ENCODE data around the gene DNAJC7.
A peak's percentile ranks its signal among the peaks of the same experiment; 100 is the strongest.

The DNAJC7 gene

DNA sequence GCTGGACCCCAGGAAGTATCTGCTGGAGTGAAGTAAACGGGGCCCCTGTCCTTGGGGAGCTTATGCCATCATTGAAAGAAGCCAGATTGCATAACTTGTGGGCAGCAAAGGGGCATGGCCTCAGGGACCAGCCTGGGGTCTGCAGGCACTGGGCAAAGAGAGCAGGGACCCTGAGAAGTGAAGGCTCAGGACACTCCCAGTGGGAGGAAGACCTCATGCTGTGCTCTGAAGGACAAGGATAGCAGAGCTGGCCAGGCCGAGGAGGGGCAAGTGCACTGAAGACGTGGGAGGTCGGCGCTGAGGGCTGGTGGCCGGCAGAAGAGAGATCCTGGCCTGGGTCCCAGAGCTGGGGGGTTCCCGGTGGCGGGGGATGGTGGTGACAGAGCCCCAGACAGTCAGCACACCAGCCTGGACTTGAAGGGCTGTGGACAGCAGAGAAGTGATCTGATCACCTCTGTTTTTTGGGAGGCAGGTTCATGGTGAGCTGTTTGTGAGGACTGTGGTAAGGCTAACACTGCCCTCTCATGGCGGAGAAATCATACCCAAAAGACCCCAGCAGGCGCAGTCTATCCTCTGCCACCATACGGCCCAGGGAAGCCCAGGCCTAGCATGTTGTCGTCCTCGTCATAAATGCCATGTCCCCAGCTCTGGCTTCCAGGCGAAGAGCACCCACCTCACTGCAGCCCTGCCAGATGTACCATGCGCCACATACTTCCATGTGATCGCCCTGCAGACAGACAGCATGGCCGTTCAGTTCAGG is 57.7 kb downstream of the DNAJC7 start:
- DNase-seq (ENCODE audit: low read depth, low spot score): no peak
- peak overlapping the region; percentile 57 for H3K9ac ChIP-seq (ENCODE audit: insufficient read length, low read depth)
- H3K9me3 ChIP-seq (ENCODE audit: insufficient read depth, low read length): no peaks in the 10 kb centered on the region
- no peaks in the 10 kb centered on the region for H3K36me3 ChIP-seq (ENCODE audit: insufficient read depth, insufficient read length, low read length)
- no peak overlapping the region for H3K4me3 ChIP-seq (ENCODE audit: insufficient read length, low read depth)
- TF ChIP-seq ZNF274 (IDR thresholded peaks at IDR 0.05; ENCODE audit: low read depth, low read length) (no peak), YY1 (IDR thresholded peaks at IDR 0.05; ENCODE audit: insufficient read depth, insufficient read length) (no peak), SUZ12 (IDR thresholded peaks at IDR 0.05; ENCODE audit: extremely low read depth, insufficient read depth, insufficient read length) (no peak)
- H3K4me1 ChIP-seq (ENCODE audit: insufficient read depth, insufficient read length): peaks cover 18% of the 10 kb centered on the region
- no peaks in the 10 kb centered on the region for H3K27me3 ChIP-seq (ENCODE audit: insufficient read depth, insufficient read length)

- DNase-seq (ENCODE audit: low read depth, low spot score): no peak
- TF ChIP-seq SUZ12 (IDR thresholded peaks at IDR 0.05; ENCODE audit: extremely low read depth, insufficient read depth, insufficient read length) (no peak), ZNF274 (IDR thresholded peaks at IDR 0.05; ENCODE audit: low read depth, low read length) (no peak), YY1 (IDR thresholded peaks at IDR 0.05; ENCODE audit: insufficient read depth, insufficient read length) (no peak)
- H3K4me3 ChIP-seq (ENCODE audit: insufficient read length, low read depth): no peak overlapping the region
- H3K9me3 ChIP-seq (ENCODE audit: insufficient read depth, low read length): no peaks in the 10 kb centered on the region
- no peaks in the 10 kb centered on the region for H3K36me3 ChIP-seq (ENCODE audit: insufficient read depth, insufficient read length, low read length)
- H3K9ac ChIP-seq (ENCODE audit: insufficient read length, low read depth): no peak overlapping the region
- no peaks in the 10 kb centered on the region for H3K27me3 ChIP-seq (ENCODE audit: insufficient read depth, insufficient read length)
- peaks cover 18% of the 10 kb centered on the region for H3K4me1 ChIP-seq (ENCODE audit: insufficient read depth, insufficient read length)
Measured at GRCh38 chr17:41959030-41959335, 58.3 kb downstream of the DNAJC7 start.

DNA sequence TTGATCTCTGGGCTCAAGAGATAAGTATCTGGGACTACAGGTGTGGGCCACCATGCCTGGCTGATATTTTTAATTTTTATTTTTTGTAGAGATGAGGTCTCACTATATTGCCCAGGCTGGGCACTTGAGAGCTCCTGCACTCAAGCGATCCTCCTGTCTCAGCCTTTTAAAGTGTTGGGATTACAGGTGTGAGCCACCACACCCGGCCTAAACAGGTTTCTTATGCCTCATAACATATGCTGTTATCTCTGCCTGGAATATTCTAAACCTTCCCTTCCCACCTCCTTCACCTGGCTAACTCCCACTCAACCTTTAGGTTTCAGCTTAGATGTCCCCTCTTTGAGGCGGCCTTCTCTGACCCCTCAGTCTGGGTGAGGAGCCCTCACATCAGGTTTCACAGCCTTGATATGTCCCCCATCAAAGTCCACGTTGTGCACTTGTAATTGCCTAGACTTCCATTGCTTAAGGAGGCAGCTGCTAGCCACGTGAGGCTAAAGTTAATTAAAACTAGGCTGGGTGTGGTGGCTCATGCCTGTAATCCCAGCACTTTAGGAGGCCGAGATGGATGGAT is 59.3 kb downstream of the DNAJC7 start:
- Histone ChIP-seq H3K4me1 (ENCODE audit: insufficient read depth, insufficient read length) (peaks cover 18% of the 10 kb centered on the region), H3K4me3 (ENCODE audit: insufficient read length, low read depth) (no peak overlapping the region), H3K27me3 (ENCODE audit: insufficient read depth, insufficient read length) (no peaks in the 10 kb centered on the region), H3K36me3 (ENCODE audit: insufficient read depth, insufficient read length, low read length) (no peaks in the 10 kb centered on the region), H3K9ac (ENCODE audit: insufficient read length, low read depth) (no peak overlapping the region), H3K9me3 (ENCODE audit: insufficient read depth, low read length) (no peaks in the 10 kb centered on the region)
- no peak for TF ChIP-seq YY1 (IDR thresholded peaks at IDR 0.05; ENCODE audit: insufficient read depth, insufficient read length)
- no peak for TF ChIP-seq SUZ12 (IDR thresholded peaks at IDR 0.05; ENCODE audit: extremely low read depth, insufficient read depth, insufficient read length)
- TF ChIP-seq ZNF274 (IDR thresholded peaks at IDR 0.05; ENCODE audit: low read depth, low read length): no peak
- DNase-seq (ENCODE audit: low read depth, low spot score): no peak

DNA sequence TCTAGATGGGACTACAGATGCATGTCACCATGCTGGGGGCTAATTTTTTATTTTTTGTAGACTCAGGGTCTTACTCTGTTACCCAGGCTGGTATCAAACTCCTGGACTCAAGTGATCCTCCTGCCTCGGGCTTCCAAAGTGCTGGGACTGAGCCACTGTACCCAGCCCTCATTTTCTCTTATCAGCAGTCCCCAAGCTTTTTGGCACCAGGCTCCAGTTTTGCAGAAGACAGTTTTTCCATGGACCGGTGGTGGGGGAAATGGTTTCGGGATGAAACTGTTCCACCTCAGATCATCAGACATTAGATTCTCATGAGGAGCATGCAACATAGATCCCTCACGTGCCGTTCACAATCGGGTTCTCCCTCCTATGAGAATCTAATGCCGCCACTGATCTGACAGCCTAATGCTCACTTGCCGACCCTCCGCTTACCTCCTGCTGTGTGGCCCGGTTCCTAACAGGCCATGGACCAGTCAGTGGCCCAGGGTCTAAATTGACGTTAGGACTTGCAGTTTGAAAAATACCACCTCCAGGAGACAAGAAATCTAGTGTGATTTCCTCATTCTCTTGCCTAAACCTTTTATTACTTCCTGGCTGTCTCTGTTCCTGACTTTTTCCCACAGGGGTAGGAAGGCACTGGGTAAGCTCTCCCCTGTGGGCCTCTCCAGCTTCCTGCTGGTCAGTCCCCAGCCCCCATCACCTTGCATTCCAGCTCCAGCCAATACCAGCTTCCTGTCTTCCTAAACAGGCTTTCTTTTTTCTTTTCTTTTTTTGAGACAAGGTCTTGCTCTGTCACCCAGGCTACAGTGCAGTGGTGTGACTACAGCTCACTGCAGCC is 60.0 kb downstream of the DNAJC7 start:
- peak overlapping the region; percentile 39 for H3K9ac ChIP-seq (ENCODE audit: insufficient read length, low read depth)
- H3K9me3 ChIP-seq (ENCODE audit: insufficient read depth, low read length): no peaks in the 10 kb centered on the region
- peaks cover 18% of the 10 kb centered on the region for H3K4me1 ChIP-seq (ENCODE audit: insufficient read depth, insufficient read length)
- no peaks in the 10 kb centered on the region for H3K36me3 ChIP-seq (ENCODE audit: insufficient read depth, insufficient read length, low read length)
- DNase-seq (ENCODE audit: low read depth, low spot score): no peak
- no peaks in the 10 kb centered on the region for H3K27me3 ChIP-seq (ENCODE audit: insufficient read depth, insufficient read length)
- no peak overlapping the region for H3K4me3 ChIP-seq (ENCODE audit: insufficient read length, low read depth)
- TF ChIP-seq YY1 (IDR thresholded peaks at IDR 0.05; ENCODE audit: insufficient read depth, insufficient read length): no peak
- no peak for TF ChIP-seq SUZ12 (IDR thresholded peaks at IDR 0.05; ENCODE audit: extremely low read depth, insufficient read depth, insufficient read length)

DNA sequence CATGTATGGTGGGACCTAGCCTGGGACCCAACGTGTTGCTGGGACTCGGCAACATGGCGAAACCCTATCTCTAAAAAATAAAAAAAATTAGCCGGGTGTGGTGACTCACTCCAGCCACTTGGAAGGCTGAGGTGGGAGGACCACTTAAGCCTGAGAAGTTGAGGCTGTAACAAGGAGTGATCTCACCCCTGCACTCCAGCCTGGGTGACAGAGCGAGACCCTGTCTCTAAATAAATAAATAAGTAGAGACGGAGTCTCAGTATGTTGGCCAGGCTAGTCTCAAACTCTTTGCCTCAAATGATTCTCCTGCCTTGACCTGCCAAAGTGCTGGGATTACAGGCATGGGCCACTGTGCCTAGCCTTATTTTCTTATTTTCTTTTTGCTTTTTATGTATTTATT is 60.7 kb downstream of the DNAJC7 start:
- no peak overlapping the region for H3K4me3 ChIP-seq (ENCODE audit: insufficient read length, low read depth)
- H3K9me3 ChIP-seq (ENCODE audit: insufficient read depth, low read length): no peaks in the 10 kb centered on the region
- no peaks in the 10 kb centered on the region for H3K36me3 ChIP-seq (ENCODE audit: insufficient read depth, insufficient read length, low read length)
- H3K4me1 ChIP-seq (ENCODE audit: insufficient read depth, insufficient read length): peaks cover 18% of the 10 kb centered on the region
- no peak overlapping the region for H3K9ac ChIP-seq (ENCODE audit: insufficient read length, low read depth)
- no peaks in the 10 kb centered on the region for H3K27me3 ChIP-seq (ENCODE audit: insufficient read depth, insufficient read length)
- TF ChIP-seq YY1 (IDR thresholded peaks at IDR 0.05; ENCODE audit: insufficient read depth, insufficient read length): no peak
- no peak for TF ChIP-seq SUZ12 (IDR thresholded peaks at IDR 0.05; ENCODE audit: extremely low read depth, insufficient read depth, insufficient read length)
- TF ChIP-seq ZNF274 (IDR thresholded peaks at IDR 0.05; ENCODE audit: low read depth, low read length): no peak
- no peak for DNase-seq (ENCODE audit: low read depth, low spot score)

GRCh38 chr17:41948762-41949460 is 68.3 kb downstream of the DNAJC7 start:
- no peak overlapping the region for H3K9ac ChIP-seq (ENCODE audit: insufficient read length, low read depth)
- H3K4me1 ChIP-seq (ENCODE audit: insufficient read depth, insufficient read length): no peaks in the 10 kb centered on the region
- H3K9me3 ChIP-seq (ENCODE audit: insufficient read depth, low read length): no peaks in the 10 kb centered on the region
- peaks cover 5% of the 10 kb centered on the region for H3K36me3 ChIP-seq (ENCODE audit: insufficient read depth, insufficient read length, low read length)
- no peak for DNase-seq (ENCODE audit: low read depth, low spot score)
- H3K4me3 ChIP-seq (ENCODE audit: insufficient read length, low read depth): no peak overlapping the region
- TF ChIP-seq ZNF274 (IDR thresholded peaks at IDR 0.05; ENCODE audit: low read depth, low read length): no peak
- TF ChIP-seq SUZ12 (IDR thresholded peaks at IDR 0.05; ENCODE audit: extremely low read depth, insufficient read depth, insufficient read length): no peak
- no peak for TF ChIP-seq YY1 (IDR thresholded peaks at IDR 0.05; ENCODE audit: insufficient read depth, insufficient read length)
- no peaks in the 10 kb centered on the region for H3K27me3 ChIP-seq (ENCODE audit: insufficient read depth, insufficient read length)

All from NT2/D1 (cell line).